Measurements from ENCODE around the gene TRIM66.
"Not testable (repeated sequence)": the region's sequence is repeated elsewhere in the genome, so short reads cannot be mapped to it uniquely, and the experiment has no call there.

The TRIM66 gene

GRCh38 chr11:8692417-8692816, 10.0 kb upstream of the TRIM66 start:
- no peak for DNase-seq (ENCODE audit: low read depth in 2 of 3, low spot score in 1 of 3)

GRCh38 chr11:8691601-8692000, 9.1 kb upstream of the TRIM66 start:
- no peak for DNase-seq (ENCODE audit: low read depth in 2 of 3, low spot score in 1 of 3)

- no peak for DNase-seq (ENCODE audit: low read depth in 2 of 3, low spot score in 1 of 3)
Observed at GRCh38 chr11:8690374-8691342, 8.2 kb upstream of the TRIM66 start.

GRCh38 chr11:8689726-8690255, 7.3 kb upstream of the TRIM66 start:
- no peak for DNase-seq (ENCODE audit: low read depth in 2 of 3, low spot score in 1 of 3)

- peak; percentile 82 to 86 (median 82) for DNase-seq (ENCODE audit: low read depth in 2 of 3, low spot score in 1 of 3)
Observed at GRCh38 chr11:8688414-8689362, 6.2 kb upstream of the TRIM66 start.

GRCh38 chr11:8686325-8686724, 3.9 kb upstream of the TRIM66 start:
- no peak for DNase-seq (ENCODE audit: low read depth in 2 of 3, low spot score in 1 of 3)

GRCh38 chr11:8685820-8686219, 3.4 kb upstream of the TRIM66 start:
- no peak for DNase-seq (ENCODE audit: low read depth in 2 of 3, low spot score in 1 of 3)

GRCh38 chr11:8685306-8685705, 2.8 kb upstream of the TRIM66 start:
- no peak for DNase-seq (ENCODE audit: low read depth in 2 of 3, low spot score in 1 of 3)

- DNase-seq (ENCODE audit: low read depth in 2 of 3, low spot score in 1 of 3), result no peak
Observed at GRCh38 chr11:8684600-8685290, 2.3 kb upstream of the TRIM66 start.

- DNase-seq (ENCODE audit: low read depth in 2 of 3, low spot score in 1 of 3), result no peak
Observed at GRCh38 chr11:8683115-8683807, 796 bp upstream of the TRIM66 start.

GRCh38 chr11:8681837-8682302, 595 bp downstream of the TRIM66 start:
- DNase-seq (ENCODE audit: low read depth in 2 of 3, low spot score in 1 of 3), result no peak

- no peak for DNase-seq (ENCODE audit: low read depth in 2 of 3, low spot score in 1 of 3)
Observed at GRCh38 chr11:8679006-8679405, 3.5 kb downstream of the TRIM66 start.

GRCh38 chr11:8676458-8676857, 6.0 kb downstream of the TRIM66 start:
- no peak for DNase-seq (ENCODE audit: low read depth in 2 of 3, low spot score in 1 of 3)

GRCh38 chr11:8674859-8675258, 7.6 kb downstream of the TRIM66 start:
- DNase-seq (ENCODE audit: low read depth in 2 of 3, low spot score in 1 of 3), result no peak

GRCh38 chr11:8672346-8672745, 10.1 kb downstream of the TRIM66 start:
- no peak for DNase-seq (ENCODE audit: low read depth in 2 of 3, low spot score in 1 of 3)

GRCh38 chr11:8671651-8672062, 10.8 kb downstream of the TRIM66 start:
- no peak for DNase-seq (ENCODE audit: low read depth in 2 of 3, low spot score in 1 of 3)

GRCh38 chr11:8671193-8671612, 11.3 kb downstream of the TRIM66 start:
- no peak for DNase-seq (ENCODE audit: low read depth in 2 of 3, low spot score in 1 of 3)

- not testable (repeated sequence) for DNase-seq (ENCODE audit: low read depth in 2 of 3, low spot score in 1 of 3)
Observed at GRCh38 chr11:8670081-8670480, 12.4 kb downstream of the TRIM66 start.

GRCh38 chr11:8665222-8665621, 17.2 kb downstream of the TRIM66 start:
- no peak for DNase-seq (ENCODE audit: low read depth in 2 of 3, low spot score in 1 of 3)
